Bronchial epithelial cell (primary cell): Measurements from ENCODE around the gene LILRA6. TPM values are rescaled to one million over a fixed set of nuclear protein-coding genes. Genes with fewer than 3 reads are reported as not detected.

Experiments used
- DNase-seq: peaks from one replicate; pipeline ENCODE4 v3.0.0-alpha.2; 2010; ENCODE audit warnings: low read depth
- FAIRE-seq: peaks from 2 replicates; lab custom pipeline; 2011; peaks lifted over from hg19 to GRCh38; lab: Jason Lieb, UNC
- H3K27me3 ChIP-seq: 2 replicates; pipeline ENCODE4 v1.5.1; 2011; ENCODE audit warnings: low read length; ENCODE audit not compliant: control insufficient read depth, insufficient read depth
- H3K36me3 ChIP-seq: 2 replicates; pipeline ENCODE4 v1.5.1; 2011; ENCODE audit warnings: low read length; ENCODE audit not compliant: control insufficient read depth, insufficient read depth
- H3K4me3 ChIP-seq: 2 replicates; pipeline ENCODE4 v1.5.1; 2011; ENCODE audit warnings: mild to moderate bottlenecking, low read depth, low read length, control low read depth
- CTCF ChIP-seq: IDR thresholded peaks from 2 replicates; pipeline ENCODE4 v1.5.1; 2011; ENCODE audit warnings: mild to moderate bottlenecking, moderate library complexity, low read length, control low read depth, inconsistent platforms; ENCODE audit not compliant: insufficient read depth, severe bottlenecking
- total RNA-seq: library from RNA; depleted of rRNA; stranded (reverse); fragments of >200 nt; gene quantifications from 2 replicates; pipeline ENCODE4 v1.2.1, GENCODE V29; 2014

The LILRA6 gene
- total RNA-seq, 1 donor from 2014 or later = not detected

- no peak overlapping the region for H3K4me3 ChIP-seq
- no peaks in the 10 kb centered on the region for H3K36me3 ChIP-seq
- no peak for DNase-seq
- TF ChIP-seq CTCF = no peak
- no peak for FAIRE-seq
- no peaks in the 10 kb centered on the region for H3K27me3 ChIP-seq
Observed at GRCh38 chr19:54256250-54257115, 13.9 kb upstream of the LILRA6 start.

GRCh38 chr19:54255105-54255775, 12.7 kb upstream of the LILRA6 start:
- TF ChIP-seq CTCF = no peak
- no peak overlapping the region for H3K4me3 ChIP-seq
- FAIRE-seq (no peak), DNase-seq (no peak)
- H3K27me3 ChIP-seq = no peaks in the 10 kb centered on the region
- no peaks in the 10 kb centered on the region for H3K36me3 ChIP-seq

- DNase-seq (no peak), FAIRE-seq (no peak)
- Histone ChIP-seq H3K4me3 (no peak overlapping the region), H3K36me3 (no peaks in the 10 kb centered on the region), H3K27me3 (no peaks in the 10 kb centered on the region)
- TF ChIP-seq CTCF = no peak
Observed at GRCh38 chr19:54254195-54254906, 11.8 kb upstream of the LILRA6 start.

GRCh38 chr19:54253331-54254194, 11.0 kb upstream of the LILRA6 start:
- Histone ChIP-seq H3K4me3 (no peak overlapping the region), H3K27me3 (no peaks in the 10 kb centered on the region), H3K36me3 (no peaks in the 10 kb centered on the region)
- FAIRE-seq (no peak), DNase-seq (no peak)
- TF ChIP-seq CTCF = no peak

- no peaks in the 10 kb centered on the region for H3K27me3 ChIP-seq
- FAIRE-seq = no peak
- no peak for TF ChIP-seq CTCF
Observed at GRCh38 chr19:54252845-54253244, 10.3 kb upstream of the LILRA6 start.

More at GRCh38 chr19:54252845-54253244, 10.3 kb upstream of the LILRA6 start:
- DNase-seq = no peak
- H3K36me3 ChIP-seq = no peaks in the 10 kb centered on the region
- no peak overlapping the region for H3K4me3 ChIP-seq
